Esophagus squamous epithelium (tissue), 5 donors: ENCODE results near the gene CCDC88C. TPM values are rescaled to one million over a fixed set of nuclear protein-coding genes. Genes with fewer than 3 reads are reported as not detected.

Source experiments
- DNase-seq: peaks from one replicate; lab custom pipeline; 2025; lab: John Stamatoyannopoulos, UW
- H3K27ac ChIP-seq, 4 donors: fragments of 200-600 bp; sonication (generic); one replicate each; pipeline ENCODE4 v1.5.1; 2016 to 2019; ENCODE audit warnings: mild to moderate bottlenecking in 1 of 4
- H3K27me3 ChIP-seq, 4 donors: fragments of 200-600 bp; sonication (generic); 1 replicate in 3 of 4; 2 replicates in 1 of 4; pipeline versions ENCODE4 v1.5.1 to v1.6.0; 2017 to 2021; ENCODE audit warnings: antibody characterized with exemption in 1 of 4
- H3K36me3 ChIP-seq, 3 donors: fragments of 200-600 bp; sonication (generic); one replicate each; pipeline ENCODE4 v1.5.1; 2016 to 2019
- H3K4me1 ChIP-seq, 3 donors: fragments of 200-600 bp; sonication (generic); one replicate each; pipeline ENCODE4 v1.5.1; 2017 to 2019
- H3K4me3 ChIP-seq, 4 donors: fragments of 200-600 bp; sonication (generic); 1 replicate in 3 of 4; 2 replicates in 1 of 4; pipeline ENCODE4 v1.5.1; 2016 to 2019; ENCODE audit warnings: mild to moderate bottlenecking in 2 of 4, moderate library complexity in 1 of 4
- H3K9me3 ChIP-seq, 3 donors: fragments of 200-600 bp; sonication (generic); one replicate each; pipeline ENCODE4 v1.5.1; 2016 to 2019
- POLR2A ChIP-seq, 4 donors: fragments of 450-650 bp; IDR thresholded peaks; one replicate each; pipeline ENCODE4 v1.6.1; 2017; ENCODE audit warnings: antibody characterized with exemption in 4 of 4, mild to moderate bottlenecking in 4 of 4, moderate library complexity in 3 of 4
- WGBS, 2 donors: methylation state at CpG; one replicate each; pipeline ENCODE4 v1.1.5; 2018; 5-methylcytosine and 5-hydroxymethylcytosine counted together
- intact Hi-C: fragments of 100-400 bp; cut with DNase I; formaldehyde crosslinking; loops from one replicate; pipeline ENCODE4 v1.15.0; 2022
- total RNA-seq, 4 donors: library from RNA; depleted of rRNA; stranded (reverse); fragments of >200 nt; gene quantifications; one replicate each; pipeline ENCODE4 v1.1.0, GENCODE V29; 2016
- TF ChIP-seq, protein P1 (sequence below), 6 experiments: fragments of 450-650 bp in 4 of 6; fragments of 200-600 bp in 2 of 6; sonication (generic) in 2 of 6; IDR thresholded peaks; one replicate each; pipeline ENCODE4 v1.5.1; 2016 to 2019; ENCODE audit warnings: antibody characterized with exemption in 6 of 6, mild to moderate bottlenecking in 4 of 6, moderate library complexity in 4 of 6
- donor health status: DM: yes; HTN: yes; CAD: no.

CCDC88C gene
- total RNA-seq, 4 donors from 2014 or later: 23.2 to 31.5 (median 29.9) TPM

DNA sequence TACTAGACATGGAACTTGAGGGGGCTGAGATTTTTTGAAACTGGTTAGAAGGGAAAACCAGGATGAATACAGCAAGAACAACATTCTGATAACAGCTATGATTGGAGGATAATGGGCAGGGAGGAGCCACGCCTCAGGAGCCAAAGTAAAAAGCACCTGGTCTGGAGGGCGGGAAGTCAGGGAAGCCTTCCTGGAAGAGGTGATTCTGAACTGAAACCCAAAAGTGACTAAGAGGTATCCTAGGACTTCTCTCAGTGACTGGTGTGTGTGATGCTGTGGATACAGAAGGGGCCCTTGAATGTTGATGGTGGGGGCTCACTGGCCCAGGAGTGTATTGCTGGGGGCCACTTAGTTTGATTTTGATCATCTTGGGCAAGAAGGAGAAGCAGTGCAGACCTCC is 154.3 kb downstream of the CCDC88C start:
- Histone ChIP-seq H3K4me1 (peaks cover 19 to 56% (median 20%) of the 10 kb centered on the region in 3 donors), H3K27ac (peak overlapping the region in 3 of 4 donors; percentile 71 to 84 (median 78)), H3K4me3 (peak overlapping the region in 2 of 4 donors; percentile 37 to 74), H3K36me3 (no peaks in the 10 kb centered on the region), H3K9me3 (no peaks in the 10 kb centered on the region), H3K27me3 (peaks cover 0 to 10% (median 0%) of the 10 kb centered on the region in 4 donors)
- no peak for DNase-seq
- TF ChIP-seq POLR2A (IDR thresholded peaks at IDR 0.05): no peak
- TF ChIP-seq, protein P1, sequence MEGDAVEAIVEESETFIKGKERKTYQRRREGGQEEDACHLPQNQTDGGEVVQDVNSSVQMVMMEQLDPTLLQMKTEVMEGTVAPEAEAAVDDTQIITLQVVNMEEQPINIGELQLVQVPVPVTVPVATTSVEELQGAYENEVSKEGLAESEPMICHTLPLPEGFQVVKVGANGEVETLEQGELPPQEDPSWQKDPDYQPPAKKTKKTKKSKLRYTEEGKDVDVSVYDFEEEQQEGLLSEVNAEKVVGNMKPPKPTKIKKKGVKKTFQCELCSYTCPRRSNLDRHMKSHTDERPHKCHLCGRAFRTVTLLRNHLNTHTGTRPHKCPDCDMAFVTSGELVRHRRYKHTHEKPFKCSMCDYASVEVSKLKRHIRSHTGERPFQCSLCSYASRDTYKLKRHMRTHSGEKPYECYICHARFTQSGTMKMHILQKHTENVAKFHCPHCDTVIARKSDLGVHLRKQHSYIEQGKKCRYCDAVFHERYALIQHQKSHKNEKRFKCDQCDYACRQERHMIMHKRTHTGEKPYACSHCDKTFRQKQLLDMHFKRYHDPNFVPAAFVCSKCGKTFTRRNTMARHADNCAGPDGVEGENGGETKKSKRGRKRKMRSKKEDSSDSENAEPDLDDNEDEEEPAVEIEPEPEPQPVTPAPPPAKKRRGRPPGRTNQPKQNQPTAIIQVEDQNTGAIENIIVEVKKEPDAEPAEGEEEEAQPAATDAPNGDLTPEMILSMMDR (IDR thresholded peaks at IDR 0.05): no peak
- intact Hi-C loops: no loop called here
- 58 to 67% methylated on average over 2 of the region's 2 CpGs for WGBS, 2 donors

DNA sequence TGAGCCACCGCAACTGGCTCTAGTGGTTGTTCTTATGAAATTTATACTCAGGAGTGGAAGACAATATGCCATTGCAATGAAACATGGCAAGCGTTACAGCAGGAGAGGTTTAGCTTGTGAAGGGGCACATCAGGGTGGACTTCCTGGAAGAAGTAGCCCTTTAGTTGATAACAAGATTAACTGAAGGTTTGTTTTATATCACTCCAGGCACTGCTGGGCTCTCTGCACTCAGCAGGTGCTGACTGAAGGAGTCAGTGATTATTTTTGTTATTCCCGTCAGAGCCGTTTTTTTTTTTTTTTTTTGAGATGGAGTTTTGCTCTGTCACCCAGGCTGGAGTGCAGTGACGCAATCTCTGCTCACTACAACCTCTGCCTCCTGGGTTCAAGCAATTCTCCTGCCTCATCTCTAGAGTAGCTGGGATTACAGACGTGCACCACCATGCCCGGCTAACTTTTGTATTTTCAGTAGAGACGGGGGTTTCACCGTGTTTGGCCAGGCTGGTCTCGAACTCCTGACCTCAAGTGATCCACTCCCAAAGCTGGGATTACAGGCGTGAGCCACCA is 155.6 kb downstream of the CCDC88C start:
- Histone ChIP-seq H3K4me3 (no peak overlapping the region), H3K36me3 (no peaks in the 10 kb centered on the region), H3K4me1 (peaks cover 30 to 69% (median 31%) of the 10 kb centered on the region in 3 donors), H3K27ac (peak overlapping the region in 3 of 4 donors; percentile 13 to 31 (median 14)), H3K9me3 (no peaks in the 10 kb centered on the region), H3K27me3 (peaks cover 0 to 10% (median 0%) of the 10 kb centered on the region in 4 donors)
- 43 to 46% methylated on average over 9 of the region's 11 CpGs for WGBS, 2 donors
- TF ChIP-seq, protein P1 (IDR thresholded peaks at IDR 0.05): no peak
- no peak for TF ChIP-seq POLR2A (IDR thresholded peaks at IDR 0.05)
- intact Hi-C loops: no loop called here
- DNase-seq: no peak

DNA sequence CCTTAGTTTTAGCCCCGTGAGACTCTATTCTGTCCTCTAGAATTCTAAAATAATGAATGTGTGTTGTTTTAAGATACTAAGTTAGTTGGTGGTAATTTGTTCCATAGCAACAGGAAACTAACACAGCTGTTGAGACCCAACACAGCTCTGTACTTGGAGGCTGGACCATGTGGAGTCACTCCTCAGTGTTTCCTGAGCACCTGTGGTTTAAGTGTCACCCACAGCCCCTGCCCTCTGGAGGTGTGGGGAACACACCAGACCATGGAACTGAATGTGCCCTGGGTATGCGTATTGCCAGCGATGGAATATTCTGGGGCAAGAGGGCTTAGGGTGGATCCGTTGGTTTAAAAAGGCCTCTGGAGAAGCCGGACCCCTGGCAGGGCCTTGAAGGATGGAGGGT is 156.5 kb downstream of the CCDC88C start:
- intact Hi-C loops: no loop called here
- Histone ChIP-seq H3K9me3 (no peaks in the 10 kb centered on the region), H3K4me1 (peaks cover 39 to 78% (median 41%) of the 10 kb centered on the region in 3 donors), H3K36me3 (no peaks in the 10 kb centered on the region), H3K27ac (no peak overlapping the region), H3K27me3 (peaks cover 0 to 10% (median 0%) of the 10 kb centered on the region in 4 donors), H3K4me3 (no peak overlapping the region)
- no peak for DNase-seq
- no peak for TF ChIP-seq POLR2A (IDR thresholded peaks at IDR 0.05)
- TF ChIP-seq, protein P1 (IDR thresholded peaks at IDR 0.05): no peak
- 93 to 96% methylated on average over 5 of the region's 5 CpGs for WGBS, 2 donors

DNA sequence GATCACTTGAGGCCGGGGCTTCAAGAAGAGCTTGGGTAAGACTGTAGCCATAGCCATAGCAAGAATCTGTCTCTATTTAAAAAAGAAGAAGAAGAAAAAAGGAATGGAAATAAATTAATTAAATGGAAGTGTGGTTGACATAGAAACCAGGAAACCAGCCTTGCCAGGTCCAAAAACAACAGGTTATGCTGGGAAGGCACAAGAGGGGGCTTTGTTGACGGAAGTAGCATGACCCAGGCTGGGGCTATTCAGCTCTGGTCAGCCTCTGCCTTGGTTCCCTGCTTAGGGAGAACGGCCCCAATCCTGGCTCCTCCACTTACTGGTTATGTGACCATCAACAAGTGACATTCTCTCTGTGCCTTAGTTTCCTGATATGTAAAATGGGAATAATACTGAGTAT is 158.7 kb downstream of the CCDC88C start:
- no peaks in the 10 kb centered on the region for H3K36me3 ChIP-seq
- no peak overlapping the region for H3K4me3 ChIP-seq
- peaks cover 0 to 2% (median 0%) of the 10 kb centered on the region in 4 donors for H3K27me3 ChIP-seq
- H3K27ac ChIP-seq: peak overlapping the region; percentile 61 to 82 (median 76)
- no peak for TF ChIP-seq POLR2A (IDR thresholded peaks at IDR 0.05)
- TF ChIP-seq, protein P1 (IDR thresholded peaks at IDR 0.05): no peak
- H3K9me3 ChIP-seq: no peaks in the 10 kb centered on the region
- WGBS, 2 donors: 68 to 69% methylated on average over 3 of the region's 3 CpGs
- intact Hi-C loops: no loop called here
- DNase-seq: no peak
- peaks cover 37 to 73% (median 37%) of the 10 kb centered on the region in 3 donors for H3K4me1 ChIP-seq

DNA sequence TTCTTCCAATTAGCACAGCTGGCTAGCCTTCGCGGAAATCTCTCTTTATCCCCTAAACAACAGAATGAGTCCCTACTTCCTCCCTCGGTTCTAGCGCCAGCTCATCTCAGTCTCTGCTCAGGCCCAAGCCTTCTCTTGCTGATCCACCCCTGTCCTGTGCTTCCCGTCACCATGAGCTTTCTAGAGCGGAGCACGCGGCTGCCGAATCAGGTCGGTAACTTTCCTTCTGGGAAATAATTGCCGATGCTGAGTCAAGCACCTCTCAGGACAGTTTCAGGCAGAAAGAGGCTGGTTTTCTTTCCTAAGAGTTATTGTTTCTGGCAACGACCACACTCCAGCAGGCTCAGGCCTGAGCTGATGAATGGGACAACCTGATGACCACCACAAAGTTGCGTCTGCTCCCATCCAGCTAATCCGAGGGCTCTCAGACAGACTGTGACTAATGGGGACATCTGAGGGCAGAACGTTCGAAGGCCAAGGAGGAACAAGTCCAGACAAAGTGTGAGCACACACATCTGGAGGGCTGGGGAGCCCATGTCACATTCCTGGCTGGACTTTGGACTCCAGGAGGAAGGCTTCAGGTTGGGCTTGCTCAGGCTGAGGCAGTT is 159.5 kb downstream of the CCDC88C start:
- WGBS, 2 donors: 21 to 32% methylated on average over 12 to 15 of the region's 16 CpGs
- no peak for DNase-seq
- H3K27ac ChIP-seq: peak overlapping the region; percentile 61 to 82 (median 76)

More for the DNA sequence above, 159.5 kb downstream of the CCDC88C start:
- no peaks in the 10 kb centered on the region for H3K9me3 ChIP-seq
- no peaks in the 10 kb centered on the region for H3K27me3 ChIP-seq
- H3K36me3 ChIP-seq: no peaks in the 10 kb centered on the region
- intact Hi-C loops: no loop called here
- no peak for TF ChIP-seq POLR2A (IDR thresholded peaks at IDR 0.05)
- TF ChIP-seq, protein P1 (IDR thresholded peaks at IDR 0.05): no peak
- peak overlapping the region in 1 of 4 donors; percentile 18 for H3K4me3 ChIP-seq
- peaks cover 38 to 72% (median 40%) of the 10 kb centered on the region in 3 donors for H3K4me1 ChIP-seq
